ENCODE data around the gene CALHM4. TPM values are rescaled to one million over a fixed set of nuclear protein-coding genes. Genes with fewer than 3 reads are reported as not detected.

CALHM4 gene
- total RNA-seq, 1 donor from 2014 or later: not detected

DNA sequence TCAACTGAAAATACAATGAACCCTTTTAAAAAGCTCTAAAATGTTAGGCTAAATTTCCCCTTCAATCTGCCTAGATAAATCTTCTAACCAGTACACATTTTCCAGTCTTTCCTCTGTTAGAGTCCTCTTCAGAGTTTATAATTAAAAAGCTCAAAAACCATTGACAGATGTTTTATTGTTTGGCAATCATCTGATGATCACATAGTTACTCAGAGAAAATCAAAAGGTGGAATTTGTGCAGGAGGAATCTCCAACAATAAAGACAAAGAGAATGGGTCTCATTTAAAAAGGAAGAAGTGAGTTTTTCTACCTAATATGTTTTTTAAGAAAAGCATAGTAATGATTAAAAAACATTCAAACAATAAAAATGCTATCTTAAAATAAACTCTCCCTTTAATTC, 11.1 kb upstream of the CALHM4 start:
- no peak for TF ChIP-seq CTCF (IDR thresholded peaks at IDR 0.05)
- Mint-ChIP-seq H3K36me3 (ENCODE audit: low read depth) (no peaks in the 10 kb centered on the region), H3K27me3 (ENCODE audit: low read depth) (peaks cover 8% of the 10 kb centered on the region), H3K9me3 (ENCODE audit: low read depth) (no peaks in the 10 kb centered on the region), H3K27ac (ENCODE audit: unreplicated experiment) (no peak overlapping the region), H3K4me3 (ENCODE audit: unreplicated experiment) (no peak overlapping the region), H3K4me1 (ENCODE audit: low read depth) (no peaks in the 10 kb centered on the region)
- DNase-seq (ENCODE audit: low spot score): no peak

DNA sequence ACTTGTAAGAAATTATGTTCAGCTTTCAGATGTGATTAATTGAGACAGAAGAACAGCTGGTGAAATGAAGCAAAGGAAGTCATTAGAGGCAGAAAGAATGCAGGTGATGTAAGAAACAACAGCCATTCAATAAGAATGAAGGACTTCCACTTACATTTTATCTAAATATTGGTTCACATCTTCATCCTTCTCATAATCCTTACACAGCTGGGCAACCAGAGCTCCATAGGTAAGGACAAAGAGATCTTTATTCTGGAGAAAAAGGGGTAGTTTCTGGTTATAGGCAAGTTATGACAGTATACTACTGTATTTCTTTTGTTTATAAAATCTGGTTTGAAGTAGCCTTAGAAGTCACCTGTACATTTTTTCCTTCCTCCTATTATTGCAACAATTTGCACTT, 10.4 kb upstream of the CALHM4 start:
- DNase-seq (ENCODE audit: low spot score): no peak

DNA sequence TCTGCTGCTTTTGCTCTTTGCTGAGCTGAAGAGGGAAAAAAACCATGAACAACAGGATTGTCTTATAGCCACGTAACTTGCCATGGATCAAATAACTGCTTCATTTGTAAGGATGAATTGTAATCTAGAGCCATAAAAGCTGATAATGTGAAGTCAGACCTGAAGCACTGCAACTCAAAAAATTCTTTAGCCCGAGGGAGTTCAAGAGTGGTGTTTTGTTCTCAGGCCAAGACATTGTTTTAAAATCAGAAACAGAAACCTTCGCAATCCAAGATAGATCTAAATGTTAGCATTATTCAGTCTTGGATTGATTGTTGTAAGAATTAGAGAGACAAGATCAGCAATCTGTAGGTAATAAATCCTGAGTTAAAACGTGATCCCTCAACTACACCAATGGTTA, 7.9 kb upstream of the CALHM4 start, which contains the start of gene TRAPPC3L:
TSS of gene TRAPPC3L (minus strand) at position 34 of the 400 bp plus-strand sequence. CDS start 170 bp downstream, outside the sequence.
- TF ChIP-seq CTCF (IDR thresholded peaks at IDR 0.05): no peak
- Mint-ChIP-seq H3K4me1 (ENCODE audit: low read depth) (no peaks in the 10 kb centered on the region), H3K4me3 (ENCODE audit: unreplicated experiment) (no peak within 1 kb of the TSS), H3K27me3 (ENCODE audit: low read depth) (peaks cover 8% of the 10 kb centered on the region), H3K36me3 (ENCODE audit: low read depth) (no peaks in the 10 kb centered on the region), H3K9me3 (ENCODE audit: low read depth) (no peaks in the 10 kb centered on the region), H3K27ac (ENCODE audit: unreplicated experiment) (no peak within 1 kb of the TSS)
- no peak for DNase-seq (ENCODE audit: low spot score)

More for the DNA sequence above, 10.4 kb upstream of the CALHM4 start:
- H3K4me1 Mint-ChIP-seq (ENCODE audit: low read depth): no peaks in the 10 kb centered on the region
- H3K36me3 Mint-ChIP-seq (ENCODE audit: low read depth): no peaks in the 10 kb centered on the region
- no peak for TF ChIP-seq CTCF (IDR thresholded peaks at IDR 0.05)
- no peaks in the 10 kb centered on the region for H3K9me3 Mint-ChIP-seq (ENCODE audit: low read depth)
- no peak overlapping the region for H3K27ac Mint-ChIP-seq (ENCODE audit: unreplicated experiment)
- H3K4me3 Mint-ChIP-seq (ENCODE audit: unreplicated experiment): no peak overlapping the region
- H3K27me3 Mint-ChIP-seq (ENCODE audit: low read depth): peaks cover 8% of the 10 kb centered on the region

DNA sequence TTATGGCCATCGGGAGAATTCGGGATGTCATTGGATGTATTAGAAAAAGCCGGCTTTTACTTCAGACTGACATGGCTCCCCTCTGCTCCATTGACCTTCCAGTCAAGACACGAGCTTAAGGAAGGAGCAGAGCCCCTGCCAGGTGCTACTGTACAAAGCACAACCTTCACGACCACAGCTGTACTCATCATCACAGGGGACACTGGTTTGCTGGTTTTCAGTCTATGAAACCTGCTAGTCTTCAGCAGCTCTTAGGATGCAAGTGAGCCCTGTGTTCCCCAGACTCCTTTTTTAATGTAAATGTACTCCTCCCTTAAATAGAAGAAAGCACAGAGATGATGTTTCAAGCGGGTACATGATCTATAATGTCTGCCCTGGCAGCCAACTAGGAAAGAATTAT, 6.2 kb upstream of the CALHM4 start:
- H3K4me3 Mint-ChIP-seq (ENCODE audit: unreplicated experiment): no peak overlapping the region
- no peak overlapping the region for H3K27ac Mint-ChIP-seq (ENCODE audit: unreplicated experiment)
- no peaks in the 10 kb centered on the region for H3K9me3 Mint-ChIP-seq (ENCODE audit: low read depth)
- H3K36me3 Mint-ChIP-seq (ENCODE audit: low read depth): no peaks in the 10 kb centered on the region
- TF ChIP-seq CTCF (IDR thresholded peaks at IDR 0.05): no peak
- no peaks in the 10 kb centered on the region for H3K4me1 Mint-ChIP-seq (ENCODE audit: low read depth)
- H3K27me3 Mint-ChIP-seq (ENCODE audit: low read depth): peaks cover 3% of the 10 kb centered on the region
- no peak for DNase-seq (ENCODE audit: low spot score)

GRCh38 chr6:116550796-116551195, 2.8 kb upstream of the CALHM4 start:
- no peak overlapping the region for H3K27ac Mint-ChIP-seq (ENCODE audit: unreplicated experiment)

More at GRCh38 chr6:116550796-116551195, 2.8 kb upstream of the CALHM4 start:
- H3K36me3 Mint-ChIP-seq (ENCODE audit: low read depth): no peaks in the 10 kb centered on the region
- no peak for DNase-seq (ENCODE audit: low spot score)
- peaks cover 3% of the 10 kb centered on the region for H3K27me3 Mint-ChIP-seq (ENCODE audit: low read depth)
- no peaks in the 10 kb centered on the region for H3K4me1 Mint-ChIP-seq (ENCODE audit: low read depth)
- H3K9me3 Mint-ChIP-seq (ENCODE audit: low read depth): no peaks in the 10 kb centered on the region
- H3K4me3 Mint-ChIP-seq (ENCODE audit: unreplicated experiment): no peak overlapping the region
- TF ChIP-seq CTCF (IDR thresholded peaks at IDR 0.05): no peak
